Adrenal gland (tissue), 5 donors: ENCODE results near the gene SMCO1.
"Not testable (repeated sequence)": the region's sequence is repeated elsewhere in the genome, so short reads cannot be mapped to it uniquely, and the experiment has no call there.

Experiments used
- POLR2A ChIP-seq, 2 donors: fragments of 450-650 bp; IDR thresholded peaks; one replicate each; pipeline ENCODE4 v1.6.1; 2017; ENCODE audit warnings: antibody characterized with exemption in 2 of 2, mild to moderate bottlenecking in 2 of 2, moderate library complexity in 1 of 2
- TF ChIP-seq, protein P1 (sequence below), 6 experiments: fragments of 450-650 bp in 4 of 6; fragments of 200-600 bp in 2 of 6; sonication (generic) in 1 of 6; IDR thresholded peaks; 1 replicate in 5 of 6; 2 replicates in 1 of 6; pipeline versions ENCODE4 v1.5.1 to v1.8.0; 2016 to 2021; ENCODE audit warnings: antibody characterized with exemption in 6 of 6, mild to moderate bottlenecking in 2 of 6, moderate library complexity in 1 of 6
- donor health status: DM: no; HTN: no; CAD: no.

DNA sequence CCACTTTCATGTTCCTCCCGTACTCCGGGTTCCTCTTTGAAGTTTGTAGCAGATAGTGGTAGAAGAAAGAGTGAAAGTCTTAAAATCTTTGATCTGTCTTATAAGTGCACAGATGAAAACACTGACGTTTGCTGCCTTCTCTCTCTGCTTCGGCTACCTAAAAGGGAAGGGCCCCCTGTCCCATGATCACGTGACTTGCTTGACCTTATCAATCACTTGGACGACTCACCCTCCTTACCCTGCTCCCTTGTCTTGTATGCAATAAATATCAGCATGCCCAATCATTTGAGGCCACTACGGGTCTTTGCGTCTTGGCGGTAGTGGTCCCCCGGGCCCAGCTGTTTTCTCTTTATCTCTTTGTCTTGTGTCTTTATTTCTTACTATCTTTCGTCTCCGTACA is 6.1 kb upstream of the SMCO1 start:
- TF ChIP-seq, protein P1, sequence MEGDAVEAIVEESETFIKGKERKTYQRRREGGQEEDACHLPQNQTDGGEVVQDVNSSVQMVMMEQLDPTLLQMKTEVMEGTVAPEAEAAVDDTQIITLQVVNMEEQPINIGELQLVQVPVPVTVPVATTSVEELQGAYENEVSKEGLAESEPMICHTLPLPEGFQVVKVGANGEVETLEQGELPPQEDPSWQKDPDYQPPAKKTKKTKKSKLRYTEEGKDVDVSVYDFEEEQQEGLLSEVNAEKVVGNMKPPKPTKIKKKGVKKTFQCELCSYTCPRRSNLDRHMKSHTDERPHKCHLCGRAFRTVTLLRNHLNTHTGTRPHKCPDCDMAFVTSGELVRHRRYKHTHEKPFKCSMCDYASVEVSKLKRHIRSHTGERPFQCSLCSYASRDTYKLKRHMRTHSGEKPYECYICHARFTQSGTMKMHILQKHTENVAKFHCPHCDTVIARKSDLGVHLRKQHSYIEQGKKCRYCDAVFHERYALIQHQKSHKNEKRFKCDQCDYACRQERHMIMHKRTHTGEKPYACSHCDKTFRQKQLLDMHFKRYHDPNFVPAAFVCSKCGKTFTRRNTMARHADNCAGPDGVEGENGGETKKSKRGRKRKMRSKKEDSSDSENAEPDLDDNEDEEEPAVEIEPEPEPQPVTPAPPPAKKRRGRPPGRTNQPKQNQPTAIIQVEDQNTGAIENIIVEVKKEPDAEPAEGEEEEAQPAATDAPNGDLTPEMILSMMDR (IDR thresholded peaks at IDR 0.05): not testable (repeated sequence)
- TF ChIP-seq POLR2A (IDR thresholded peaks at IDR 0.05): not testable (repeated sequence)
